ENCODE data around the gene LILRA1.

DNA sequence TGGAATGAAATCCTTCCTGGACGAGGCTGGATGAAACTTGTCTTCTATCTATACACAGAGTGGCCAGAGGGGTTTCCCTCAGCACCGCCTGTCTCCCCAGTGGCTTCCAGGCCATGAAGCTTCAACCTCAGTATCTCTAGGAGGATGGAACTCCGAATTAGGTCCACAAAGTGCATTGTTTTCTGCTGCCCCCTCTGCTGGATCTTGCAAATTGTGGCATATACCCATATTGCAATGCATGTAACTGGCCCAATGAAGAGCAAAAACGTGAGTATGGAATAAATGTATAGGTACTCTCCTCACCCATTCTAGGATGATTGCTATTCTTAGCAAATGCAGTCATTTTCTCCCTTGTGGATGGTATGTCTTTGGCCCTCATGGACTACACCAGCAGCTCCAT is 54.7 kb downstream of the LILRA1 start:
- TF ChIP-seq, protein P1, sequence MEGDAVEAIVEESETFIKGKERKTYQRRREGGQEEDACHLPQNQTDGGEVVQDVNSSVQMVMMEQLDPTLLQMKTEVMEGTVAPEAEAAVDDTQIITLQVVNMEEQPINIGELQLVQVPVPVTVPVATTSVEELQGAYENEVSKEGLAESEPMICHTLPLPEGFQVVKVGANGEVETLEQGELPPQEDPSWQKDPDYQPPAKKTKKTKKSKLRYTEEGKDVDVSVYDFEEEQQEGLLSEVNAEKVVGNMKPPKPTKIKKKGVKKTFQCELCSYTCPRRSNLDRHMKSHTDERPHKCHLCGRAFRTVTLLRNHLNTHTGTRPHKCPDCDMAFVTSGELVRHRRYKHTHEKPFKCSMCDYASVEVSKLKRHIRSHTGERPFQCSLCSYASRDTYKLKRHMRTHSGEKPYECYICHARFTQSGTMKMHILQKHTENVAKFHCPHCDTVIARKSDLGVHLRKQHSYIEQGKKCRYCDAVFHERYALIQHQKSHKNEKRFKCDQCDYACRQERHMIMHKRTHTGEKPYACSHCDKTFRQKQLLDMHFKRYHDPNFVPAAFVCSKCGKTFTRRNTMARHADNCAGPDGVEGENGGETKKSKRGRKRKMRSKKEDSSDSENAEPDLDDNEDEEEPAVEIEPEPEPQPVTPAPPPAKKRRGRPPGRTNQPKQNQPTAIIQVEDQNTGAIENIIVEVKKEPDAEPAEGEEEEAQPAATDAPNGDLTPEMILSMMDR (IDR thresholded peaks at IDR 0.05; ENCODE audit: low read length), result no peak
- TF ChIP-seq EZH2 (IDR thresholded peaks at IDR 0.05; ENCODE audit: borderline replicate concordance, low read length), result no peak
